Suprapubic skin (tissue), 4 donors: ENCODE data around the gene SNX14. TPM values are rescaled to one million over a fixed set of nuclear protein-coding genes. Genes with fewer than 3 reads are reported as not detected.
A peak's percentile ranks its signal among the peaks of the same experiment; 100 is the strongest.

Source experiments
- DNase-seq, 2 donors: peaks; one replicate each; pipeline ENCODE4 v3.0.0-alpha.2; 2019; ENCODE audit warnings: low spot score in 2 of 2
- H3K27ac ChIP-seq: fragments of 200-600 bp; sonication (generic); one replicate; pipeline ENCODE4 v1.5.1; 2019
- H3K27me3 ChIP-seq: fragments of 200-600 bp; sonication (generic); one replicate; pipeline ENCODE4 v1.5.1; 2019
- H3K36me3 ChIP-seq: fragments of 200-600 bp; sonication (generic); one replicate; pipeline ENCODE4 v1.5.1; 2019
- H3K4me1 ChIP-seq: fragments of 200-600 bp; sonication (generic); one replicate; pipeline ENCODE4 v1.5.1; 2019
- H3K4me3 ChIP-seq: fragments of 200-600 bp; sonication (generic); one replicate; pipeline ENCODE4 v1.5.1; 2019; ENCODE audit warnings: mild to moderate bottlenecking
- H3K9me3 ChIP-seq: fragments of 200-600 bp; sonication (generic); one replicate; pipeline ENCODE4 v1.5.1; 2019
- CTCF ChIP-seq, 2 donors: fragments of 200-600 bp in 1 of 2; fragments of 450-650 bp in 1 of 2; sonication (generic) in 1 of 2; IDR thresholded peaks; one replicate each; pipeline ENCODE4 v1.5.1; 2016 to 2019; ENCODE audit warnings: antibody characterized with exemption in 2 of 2, mild to moderate bottlenecking in 1 of 2, moderate library complexity in 1 of 2
- EP300 ChIP-seq: sonication (generic); formaldehyde crosslinking; IDR thresholded peaks from one replicate; pipeline ENCODE4 v1.6.1; 2017; ENCODE audit warnings: antibody characterized with exemption
- POLR2A ChIP-seq, 2 donors: fragments of 450-650 bp; IDR thresholded peaks; one replicate each; pipeline ENCODE4 v1.6.1; 2017; ENCODE audit warnings: antibody characterized with exemption in 2 of 2, mild to moderate bottlenecking in 2 of 2, moderate library complexity in 2 of 2
- POLR2AphosphoS5 ChIP-seq, 3 donors: sonication (generic); formaldehyde crosslinking; IDR thresholded peaks; one replicate each; pipeline ENCODE4 v1.6.1; 2017; ENCODE audit warnings: antibody characterized with exemption in 3 of 3
- WGBS: methylation state at CpG from one replicate; pipeline ENCODE4 v1.1.5; 2018; 5-methylcytosine and 5-hydroxymethylcytosine counted together
- total RNA-seq, 4 donors: library from RNA; depleted of rRNA; stranded (reverse); fragments of >200 nt; gene quantifications; one replicate each; pipeline ENCODE4 v1.1.0, GENCODE V29; 2016

SNX14 gene
- total RNA-seq, 4 donors from 2014 or later = 30.3 to 125 (median 47.8) TPM

- Histone ChIP-seq H3K4me1 (peaks cover 37% of the 10 kb centered on the region), H3K27ac (peak overlapping the region; percentile 21), H3K36me3 (no peaks in the 10 kb centered on the region), H3K9me3 (no peaks in the 10 kb centered on the region), H3K27me3 (no peaks in the 10 kb centered on the region), H3K4me3 (no peak overlapping the region)
- WGBS = 65% methylated on average over 4 of the region's 4 CpGs
- TF ChIP-seq POLR2AphosphoS5 (IDR thresholded peaks at IDR 0.05) (no peak), EP300 (no peak), CTCF (IDR thresholded peaks at IDR 0.05) (no peak), POLR2A (IDR thresholded peaks at IDR 0.05) (no peak)
- no peak for DNase-seq
Observed at GRCh38 chr6:85460154-85460920, 133.3 kb downstream of the SNX14 start.

- Histone ChIP-seq H3K27ac (peak overlapping the region; percentile 17), H3K4me3 (no peak overlapping the region), H3K27me3 (no peaks in the 10 kb centered on the region), H3K9me3 (no peaks in the 10 kb centered on the region), H3K36me3 (no peaks in the 10 kb centered on the region), H3K4me1 (peaks cover 28% of the 10 kb centered on the region)
- no peak for DNase-seq
- TF ChIP-seq POLR2A (IDR thresholded peaks at IDR 0.05) = no peak
- no peak for TF ChIP-seq POLR2AphosphoS5 (IDR thresholded peaks at IDR 0.05)
- TF ChIP-seq CTCF (IDR thresholded peaks at IDR 0.05) = no peak
- TF ChIP-seq EP300 = no peak
- 23% methylated on average over 4 of the region's 4 CpGs for WGBS
Observed at GRCh38 chr6:85459224-85459901, 134.3 kb downstream of the SNX14 start.

DNA sequence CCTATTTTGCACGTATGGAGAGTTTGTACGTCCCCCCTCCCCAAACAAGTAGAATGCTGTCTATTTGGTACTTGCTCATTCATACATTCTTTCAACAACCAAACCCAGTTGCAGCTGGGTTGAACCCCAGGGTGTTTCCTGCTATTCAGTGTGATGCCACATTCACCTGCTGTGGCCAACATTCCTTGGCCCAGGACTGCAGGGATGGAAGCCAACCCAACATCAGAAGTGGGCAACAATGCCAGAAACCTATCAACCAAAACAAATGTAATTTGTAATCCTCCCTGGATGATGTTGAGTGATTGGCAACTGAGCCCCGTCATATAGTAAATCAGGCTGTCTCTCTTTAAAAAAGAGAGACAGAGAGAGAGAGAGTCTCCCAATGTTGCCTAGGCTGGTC lies 134.9 kb downstream of the SNX14 start:
- Histone ChIP-seq H3K4me1 (peaks cover 24% of the 10 kb centered on the region), H3K9me3 (no peaks in the 10 kb centered on the region), H3K36me3 (no peaks in the 10 kb centered on the region), H3K4me3 (no peak overlapping the region), H3K27me3 (no peaks in the 10 kb centered on the region), H3K27ac (peak overlapping the region; percentile 17)
- DNase-seq = no peak
- no peak for TF ChIP-seq EP300
- TF ChIP-seq POLR2AphosphoS5 (IDR thresholded peaks at IDR 0.05) = no peak
- no peak for TF ChIP-seq POLR2A (IDR thresholded peaks at IDR 0.05)
- TF ChIP-seq CTCF (IDR thresholded peaks at IDR 0.05) = no peak
- 25% methylated on average over 3 of the region's 3 CpGs for WGBS

GRCh38 chr6:85458184-85458583 lies 135.5 kb downstream of the SNX14 start:
- Histone ChIP-seq H3K27me3 (no peaks in the 10 kb centered on the region), H3K9me3 (no peaks in the 10 kb centered on the region), H3K4me1 (peaks cover 26% of the 10 kb centered on the region), H3K4me3 (no peak overlapping the region), H3K27ac (peak overlapping the region; percentile 31), H3K36me3 (no peaks in the 10 kb centered on the region)
- no peak for DNase-seq
- WGBS = 42% methylated on average over 2 of the region's 2 CpGs
- TF ChIP-seq POLR2AphosphoS5 (IDR thresholded peaks at IDR 0.05) (no peak), CTCF (IDR thresholded peaks at IDR 0.05) (no peak), EP300 (no peak), POLR2A (IDR thresholded peaks at IDR 0.05) (no peak)

GRCh38 chr6:85456782-85457181 lies 136.9 kb downstream of the SNX14 start:
- no peak for TF ChIP-seq POLR2A (IDR thresholded peaks at IDR 0.05)
- no peak for TF ChIP-seq EP300
- TF ChIP-seq CTCF (IDR thresholded peaks at IDR 0.05) = no peak
- TF ChIP-seq POLR2AphosphoS5 (IDR thresholded peaks at IDR 0.05) = no peak
- H3K36me3 ChIP-seq = no peaks in the 10 kb centered on the region
- DNase-seq = no peak
- no peaks in the 10 kb centered on the region for H3K9me3 ChIP-seq
- no peak overlapping the region for H3K4me3 ChIP-seq
- H3K27me3 ChIP-seq = no peaks in the 10 kb centered on the region
- H3K4me1 ChIP-seq = peaks cover 33% of the 10 kb centered on the region
- 87% methylated on average over 3 of the region's 4 CpGs for WGBS
- H3K27ac ChIP-seq = no peak overlapping the region
